Progenitor cell of endocrine pancreas (in vitro differentiated cells): ENCODE results near the gene DISP1. TPM values are rescaled to one million over a fixed set of nuclear protein-coding genes. Genes with fewer than 3 reads are reported as not detected.

Experiments
- DNase-seq: peaks from one replicate; pipeline ENCODE4 v3.0.0; 2021; ENCODE audit warnings: low spot score; ENCODE audit not compliant: unreplicated experiment
- H3K27ac Mint-ChIP-seq: 2 replicates; pipeline ENCODE4 v1.8.0; 2021; ENCODE audit warnings: mild to moderate bottlenecking, moderate library complexity, mixed read lengths
- H3K27me3 Mint-ChIP-seq: 2 replicates; pipeline ENCODE4 v1.8.0; 2021; ENCODE audit warnings: mixed read lengths
- H3K36me3 Mint-ChIP-seq: 2 replicates; pipeline ENCODE4 v1.8.0; 2022; ENCODE audit warnings: mixed read lengths; ENCODE audit not compliant: insufficient read depth
- H3K4me1 Mint-ChIP-seq: 2 replicates; pipeline ENCODE4 v1.8.0; 2021; ENCODE audit warnings: low read depth, mixed read lengths
- H3K4me3 Mint-ChIP-seq: 2 replicates; pipeline ENCODE4 v1.8.0; 2021; ENCODE audit warnings: low read depth, mild to moderate bottlenecking, moderate library complexity, mixed read lengths
- H3K9me3 Mint-ChIP-seq: 2 replicates; pipeline ENCODE4 v1.8.0; 2021; ENCODE audit warnings: low read depth, mixed read lengths
- total RNA-seq: library from RNA; stranded (reverse); gene quantifications from 2 replicates; pipeline ENCODE4 v1.2.1, GENCODE V29; 2021
- TF ChIP-seq, protein P1 (sequence below): fragments of 200-600 bp; sonication (generic); IDR thresholded peaks from one replicate; pipeline ENCODE4 v1.5.0; 2021; ENCODE audit warnings: antibody characterized with exemption, mild to moderate bottlenecking; ENCODE audit not compliant: unreplicated experiment

DISP1 gene
- total RNA-seq, 1 donor from 2014 or later, result 9.3 TPM

GRCh38 chr1:222788402-222789156 is 26.3 kb upstream of the DISP1 start:
- peaks cover 35% of the 10 kb centered on the region for H3K27me3 Mint-ChIP-seq
- H3K9me3 Mint-ChIP-seq, result no peaks in the 10 kb centered on the region
- DNase-seq, result no peak
- TF ChIP-seq, protein P1, sequence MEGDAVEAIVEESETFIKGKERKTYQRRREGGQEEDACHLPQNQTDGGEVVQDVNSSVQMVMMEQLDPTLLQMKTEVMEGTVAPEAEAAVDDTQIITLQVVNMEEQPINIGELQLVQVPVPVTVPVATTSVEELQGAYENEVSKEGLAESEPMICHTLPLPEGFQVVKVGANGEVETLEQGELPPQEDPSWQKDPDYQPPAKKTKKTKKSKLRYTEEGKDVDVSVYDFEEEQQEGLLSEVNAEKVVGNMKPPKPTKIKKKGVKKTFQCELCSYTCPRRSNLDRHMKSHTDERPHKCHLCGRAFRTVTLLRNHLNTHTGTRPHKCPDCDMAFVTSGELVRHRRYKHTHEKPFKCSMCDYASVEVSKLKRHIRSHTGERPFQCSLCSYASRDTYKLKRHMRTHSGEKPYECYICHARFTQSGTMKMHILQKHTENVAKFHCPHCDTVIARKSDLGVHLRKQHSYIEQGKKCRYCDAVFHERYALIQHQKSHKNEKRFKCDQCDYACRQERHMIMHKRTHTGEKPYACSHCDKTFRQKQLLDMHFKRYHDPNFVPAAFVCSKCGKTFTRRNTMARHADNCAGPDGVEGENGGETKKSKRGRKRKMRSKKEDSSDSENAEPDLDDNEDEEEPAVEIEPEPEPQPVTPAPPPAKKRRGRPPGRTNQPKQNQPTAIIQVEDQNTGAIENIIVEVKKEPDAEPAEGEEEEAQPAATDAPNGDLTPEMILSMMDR, result no peak
- peaks cover 11% of the 10 kb centered on the region for H3K4me1 Mint-ChIP-seq
- H3K36me3 Mint-ChIP-seq, result no peaks in the 10 kb centered on the region
- H3K27ac Mint-ChIP-seq, result no peak overlapping the region
- no peak overlapping the region for H3K4me3 Mint-ChIP-seq

DNA sequence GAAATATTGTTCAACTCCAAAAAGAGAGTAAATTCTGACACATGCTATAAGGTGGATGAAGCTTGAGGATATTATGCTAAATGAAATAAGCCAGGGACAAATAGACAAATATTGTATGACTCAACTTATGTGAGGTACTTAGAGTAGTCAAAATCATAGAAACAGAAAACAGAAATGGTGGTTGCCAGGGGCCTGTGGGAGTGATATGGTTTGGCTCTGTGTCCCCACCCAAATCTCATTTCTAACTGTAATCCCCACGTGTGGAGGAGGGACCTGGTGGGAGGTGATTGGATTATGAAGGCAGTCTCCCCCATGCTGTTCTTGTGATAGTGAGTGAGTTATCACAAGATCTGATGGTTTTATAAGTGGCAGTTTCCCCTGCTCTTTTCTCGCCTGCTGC is 24.7 kb upstream of the DISP1 start:
- Mint-ChIP-seq H3K36me3 (no peaks in the 10 kb centered on the region), H3K9me3 (no peaks in the 10 kb centered on the region), H3K4me1 (peaks cover 7% of the 10 kb centered on the region), H3K4me3 (no peak overlapping the region), H3K27ac (no peak overlapping the region), H3K27me3 (peaks cover 24% of the 10 kb centered on the region)
- DNase-seq, result no peak
- TF ChIP-seq, protein P1, result no peak

DNA sequence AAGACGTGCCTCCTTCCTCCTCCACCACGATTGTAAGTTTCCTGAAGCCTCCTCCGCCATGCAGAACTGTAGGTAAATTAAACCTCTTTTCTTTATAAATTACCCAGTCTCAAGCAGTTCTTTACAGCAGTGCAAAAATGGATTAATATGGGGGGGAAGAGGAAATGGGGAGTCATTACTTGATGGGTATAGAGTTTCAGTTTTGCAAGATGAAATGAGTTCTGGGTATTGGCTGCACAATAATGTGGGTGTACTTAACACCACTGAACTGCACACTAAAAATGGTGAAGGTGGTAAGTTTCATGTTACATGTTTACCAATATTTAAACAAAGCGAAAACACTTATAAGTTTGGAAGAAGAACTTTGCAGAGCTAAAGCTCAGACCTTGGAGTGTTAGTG is 24.3 kb upstream of the DISP1 start:
- Mint-ChIP-seq H3K27me3 (peaks cover 21% of the 10 kb centered on the region), H3K27ac (no peak overlapping the region), H3K4me3 (no peak overlapping the region), H3K36me3 (no peaks in the 10 kb centered on the region), H3K4me1 (peaks cover 7% of the 10 kb centered on the region), H3K9me3 (no peaks in the 10 kb centered on the region)
- TF ChIP-seq, protein P1, result no peak
- no peak for DNase-seq

GRCh38 chr1:222791006-222791710 is 23.7 kb upstream of the DISP1 start:
- Mint-ChIP-seq H3K36me3 (no peaks in the 10 kb centered on the region), H3K9me3 (no peaks in the 10 kb centered on the region), H3K4me3 (no peak overlapping the region), H3K27ac (no peak overlapping the region), H3K27me3 (peaks cover 20% of the 10 kb centered on the region), H3K4me1 (peaks cover 7% of the 10 kb centered on the region)
- TF ChIP-seq, protein P1, result no peak
- no peak for DNase-seq

GRCh38 chr1:222792744-222793143 is 22.1 kb upstream of the DISP1 start:
- H3K9me3 Mint-ChIP-seq, result no peaks in the 10 kb centered on the region
- H3K27me3 Mint-ChIP-seq, result peaks cover 13% of the 10 kb centered on the region
- H3K27ac Mint-ChIP-seq, result no peak overlapping the region
- DNase-seq, result no peak
- H3K4me3 Mint-ChIP-seq, result no peak overlapping the region
- H3K36me3 Mint-ChIP-seq, result no peaks in the 10 kb centered on the region
- TF ChIP-seq, protein P1, result peak; percentile 68
- peaks cover 7% of the 10 kb centered on the region for H3K4me1 Mint-ChIP-seq
